GM19238 (cell line): ENCODE results near the gene BTG2.
"Not testable (repeated sequence)": the region's sequence is repeated elsewhere in the genome, so short reads cannot be mapped to it uniquely, and the experiment has no call there.

Source experiments
- DNase-seq: peaks from one replicate; pipeline ENCODE4 v3.0.0; 2011; ENCODE audit warnings: low spot score; ENCODE audit not compliant: insufficient read length

Gene BTG2

DNA sequence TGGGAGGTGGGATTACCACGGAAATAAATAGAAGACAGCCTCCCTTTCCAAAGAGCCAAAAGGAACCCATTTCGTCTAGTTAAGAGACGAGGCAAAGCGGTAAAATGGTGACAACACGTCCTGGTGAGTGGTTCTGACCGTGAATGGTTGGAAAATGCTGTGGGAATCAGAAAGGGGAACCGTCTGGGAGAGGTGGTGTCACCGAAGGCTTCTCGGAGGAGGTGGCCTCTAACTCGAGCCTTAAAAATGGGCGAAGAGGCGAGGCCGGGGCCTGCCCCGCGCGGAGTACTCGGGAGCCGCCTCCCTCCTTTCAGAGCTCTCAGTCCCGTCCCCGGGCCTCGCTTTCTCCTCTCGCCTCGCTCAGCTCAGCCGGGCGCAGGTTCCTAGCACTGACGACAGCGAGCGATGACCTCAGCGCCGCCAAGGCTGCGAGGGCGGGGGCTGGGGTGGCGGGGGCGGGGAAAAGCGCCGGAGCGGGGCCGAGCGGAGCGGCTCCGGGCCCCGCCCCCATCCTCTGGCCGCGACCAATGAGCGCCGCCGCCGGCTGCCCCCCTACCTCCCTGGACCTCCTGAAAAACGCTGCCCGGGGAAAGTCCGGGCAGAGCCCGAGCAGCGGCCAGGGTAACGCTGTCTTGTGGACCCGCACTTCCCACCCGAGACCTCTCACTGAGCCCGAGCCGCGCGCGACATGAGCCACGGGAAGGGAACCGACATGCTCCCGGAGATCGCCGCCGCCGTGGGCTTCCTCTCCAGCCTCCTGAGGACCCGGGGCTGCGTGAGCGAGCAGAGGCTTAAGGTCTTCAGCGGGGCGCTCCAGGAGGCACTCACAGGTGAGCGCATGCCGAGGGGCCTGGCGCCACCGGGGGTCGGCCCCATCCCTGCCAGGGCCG, at the start of gene BTG2:
Gene BTG2 (plus strand): TSS at position 601 of the 890 bp plus-strand sequence. CDS start 88 bp downstream, at position 689.
- peak; percentile 86 for DNase-seq

DNA sequence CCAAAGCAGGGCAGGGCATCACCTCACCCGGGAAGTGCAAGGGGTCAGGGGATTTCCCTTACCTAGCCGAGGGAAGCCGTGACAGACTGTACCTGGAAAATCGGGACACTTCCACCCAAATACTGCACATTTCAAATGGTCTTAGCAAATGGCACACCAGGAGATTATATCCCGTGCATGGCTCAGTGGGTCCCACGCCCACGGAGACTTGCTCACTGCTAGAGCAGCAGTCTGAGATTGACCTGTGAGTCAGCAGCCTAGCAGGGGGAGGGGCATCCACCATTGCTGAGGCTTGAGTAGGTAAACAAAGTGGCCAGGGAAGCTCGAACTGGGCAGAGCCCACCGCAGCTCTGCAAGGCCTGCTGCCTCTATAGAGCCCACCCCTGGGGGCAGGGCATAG, 48.7 kb upstream of the BTG2 start:
- not testable (repeated sequence) for DNase-seq

GRCh38 chr1:203263496-203263895, 41.8 kb upstream of the BTG2 start:
- no peak for DNase-seq

- DNase-seq: no peak
These were observed 41.2 kb upstream of the BTG2 start for GRCh38 chr1:203264052-203264501.

GRCh38 chr1:203265541-203265940, 39.8 kb upstream of the BTG2 start:
- no peak for DNase-seq

DNA sequence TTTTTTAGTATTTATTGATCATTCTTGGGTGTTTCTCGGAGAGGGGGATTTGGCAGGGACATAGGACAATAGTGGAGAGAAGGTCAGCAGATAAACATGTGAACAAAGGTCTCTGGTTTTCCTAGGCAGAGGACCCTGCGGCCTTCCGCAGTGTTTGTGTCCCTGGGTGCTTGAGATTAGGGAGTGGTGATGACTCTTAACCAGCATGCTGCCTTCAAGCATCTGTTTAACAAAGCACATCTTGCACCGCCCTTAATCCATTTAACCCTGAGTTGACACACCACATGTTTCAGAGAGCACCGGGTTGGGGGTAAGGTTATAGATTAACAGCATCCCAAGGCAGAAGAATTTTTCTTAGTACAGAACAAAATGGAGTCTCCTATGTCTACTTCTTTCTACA, 39.2 kb upstream of the BTG2 start:
- not testable (repeated sequence) for DNase-seq

DNA sequence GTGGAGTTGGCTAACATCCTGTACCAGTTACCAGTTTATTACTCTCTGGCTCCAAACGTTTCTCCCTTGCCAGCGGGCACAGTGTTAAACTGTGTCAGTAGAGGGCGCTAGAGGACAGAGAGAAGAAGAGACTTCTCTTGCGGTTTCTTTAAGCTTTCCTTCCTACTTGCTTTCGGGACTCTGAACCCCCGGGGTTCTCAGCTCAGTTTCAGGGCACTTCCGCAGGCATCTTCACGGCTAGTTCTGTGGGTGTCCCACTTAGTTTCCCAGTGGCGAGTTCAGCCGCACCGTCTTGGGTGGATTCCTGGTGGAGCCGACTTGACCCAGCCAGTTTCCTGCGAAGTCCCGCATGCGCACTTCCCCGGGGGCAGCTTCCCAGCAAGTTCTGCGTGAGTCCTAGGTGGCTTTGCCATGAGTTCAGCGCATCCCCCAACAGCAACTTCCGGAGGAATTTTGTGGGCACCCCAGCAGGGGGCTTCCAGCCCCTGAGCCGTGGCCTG, 37.9 kb upstream of the BTG2 start:
- DNase-seq: no peak

- DNase-seq: no peak
These were observed 37.4 kb upstream of the BTG2 start for GRCh38 chr1:203267912-203268311.

DNA sequence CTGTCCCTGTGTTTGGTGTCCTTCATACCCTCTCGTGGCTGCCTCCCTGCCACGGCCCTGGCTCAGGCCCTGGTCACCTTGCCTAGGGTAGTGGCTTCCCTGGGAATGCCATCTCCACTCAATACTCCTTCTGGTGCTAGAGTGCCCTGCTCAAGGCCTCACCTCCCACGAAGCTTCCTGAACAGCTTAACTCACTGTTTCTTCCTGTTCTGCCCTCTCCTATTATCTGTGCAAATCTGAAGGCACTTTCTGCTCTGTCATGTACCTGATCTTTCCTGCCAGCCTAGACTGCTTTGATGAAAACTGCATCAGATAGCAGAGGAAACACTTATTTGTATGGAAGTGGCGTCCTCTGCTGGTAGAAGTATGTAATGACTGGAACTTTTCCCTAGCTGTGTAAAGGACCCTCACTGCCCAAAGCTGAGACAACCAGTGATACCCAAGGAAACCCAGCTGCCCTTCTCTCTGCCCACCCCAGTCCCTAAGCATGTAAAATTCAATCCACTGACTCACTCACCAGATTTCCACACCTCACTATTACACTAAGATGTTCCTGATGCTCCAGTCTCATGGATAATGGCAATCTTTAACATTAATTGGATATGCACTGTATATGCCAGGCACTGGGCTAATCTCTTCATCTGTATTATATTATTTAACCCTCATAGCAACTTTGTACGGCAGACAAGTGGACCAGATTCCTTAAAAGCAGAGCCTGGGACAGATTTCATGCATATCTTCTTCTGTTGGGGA, 36.2 kb upstream of the BTG2 start:
- no peak for DNase-seq

DNA sequence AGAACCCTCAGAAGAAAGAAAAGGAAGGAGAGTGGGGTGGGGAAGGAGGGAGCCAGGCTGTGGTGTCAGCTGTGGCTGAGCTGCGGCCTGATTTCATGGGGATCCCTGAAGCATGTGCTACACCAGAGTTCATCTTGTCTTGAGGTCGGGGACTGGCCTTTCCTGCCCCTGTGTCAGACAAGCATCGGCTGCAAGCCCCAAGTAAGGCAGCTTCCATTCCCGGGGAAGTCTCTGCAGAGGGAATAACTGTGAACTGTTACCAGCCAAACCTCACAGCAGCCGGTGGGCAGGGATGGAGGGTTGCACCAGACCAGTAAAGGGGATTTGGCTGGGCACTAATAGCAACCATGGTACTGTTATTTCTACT, 35.7 kb upstream of the BTG2 start:
- no peak for DNase-seq

- DNase-seq: no peak
These were observed 34.9 kb upstream of the BTG2 start for GRCh38 chr1:203270448-203270847.

DNA sequence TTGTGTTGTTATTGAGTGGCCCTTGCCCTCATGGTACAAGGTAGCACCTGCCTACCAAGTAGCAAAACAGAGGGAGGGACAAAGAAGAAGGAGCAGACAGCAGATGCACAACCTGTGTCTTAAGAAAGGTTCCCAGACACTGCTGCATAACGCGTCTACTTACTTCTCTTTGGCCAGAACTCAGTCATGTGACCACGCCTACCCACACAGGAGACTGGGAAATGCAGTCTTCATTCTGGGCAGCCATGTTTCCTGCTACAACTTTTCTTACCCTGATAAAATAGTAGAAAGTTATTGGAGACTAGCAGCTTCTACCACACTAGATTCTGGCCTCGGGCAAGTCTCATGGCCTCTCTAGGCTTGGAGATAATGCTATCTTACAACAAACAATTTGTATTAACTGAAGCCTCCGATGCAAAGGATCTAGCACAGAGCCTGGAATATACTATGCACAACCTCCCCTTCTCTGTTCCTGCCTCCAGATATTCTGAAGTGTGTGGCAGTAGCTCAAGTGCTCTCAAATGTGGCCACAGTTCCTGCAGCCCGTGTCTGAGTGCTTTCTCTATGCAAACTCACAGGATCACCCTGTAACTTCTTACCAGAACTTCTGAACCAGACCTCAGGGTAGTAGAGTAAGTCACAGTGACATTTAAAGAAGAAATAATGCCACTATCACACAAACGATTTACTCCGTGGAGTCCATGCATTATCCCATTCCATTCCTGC, 34.1 kb upstream of the BTG2 start:
- DNase-seq: no peak

GRCh38 chr1:203271962-203272632, 33.2 kb upstream of the BTG2 start:
- DNase-seq: no peak

DNA sequence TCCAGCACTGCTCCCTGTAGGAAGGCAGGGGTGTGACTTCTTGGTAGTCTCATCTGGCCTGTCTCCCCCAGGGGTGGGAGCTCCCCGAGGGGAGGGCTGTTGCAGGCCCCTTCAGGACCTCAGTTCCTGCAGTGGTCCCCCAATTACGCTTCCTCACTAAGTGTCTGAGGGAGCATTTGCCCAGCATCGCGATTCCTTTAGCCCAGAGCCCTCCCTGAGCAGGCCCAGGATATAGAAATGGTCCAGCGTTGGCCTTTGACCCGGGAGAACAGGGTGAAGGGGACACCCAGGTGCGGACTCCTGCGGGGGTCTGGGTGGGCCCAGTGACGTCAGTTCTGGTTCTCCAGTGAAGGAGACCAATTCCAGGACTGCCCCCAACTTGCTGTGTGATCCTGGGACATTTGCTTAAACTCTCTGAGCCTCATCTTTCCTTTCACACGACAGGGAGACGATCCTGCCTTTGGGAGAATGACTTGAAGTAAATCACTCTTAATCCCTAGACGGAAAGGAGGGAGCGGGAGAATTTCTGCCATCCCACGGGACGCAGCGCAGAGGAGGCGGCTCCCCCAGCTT, 32.6 kb upstream of the BTG2 start:
- no peak for DNase-seq

DNA sequence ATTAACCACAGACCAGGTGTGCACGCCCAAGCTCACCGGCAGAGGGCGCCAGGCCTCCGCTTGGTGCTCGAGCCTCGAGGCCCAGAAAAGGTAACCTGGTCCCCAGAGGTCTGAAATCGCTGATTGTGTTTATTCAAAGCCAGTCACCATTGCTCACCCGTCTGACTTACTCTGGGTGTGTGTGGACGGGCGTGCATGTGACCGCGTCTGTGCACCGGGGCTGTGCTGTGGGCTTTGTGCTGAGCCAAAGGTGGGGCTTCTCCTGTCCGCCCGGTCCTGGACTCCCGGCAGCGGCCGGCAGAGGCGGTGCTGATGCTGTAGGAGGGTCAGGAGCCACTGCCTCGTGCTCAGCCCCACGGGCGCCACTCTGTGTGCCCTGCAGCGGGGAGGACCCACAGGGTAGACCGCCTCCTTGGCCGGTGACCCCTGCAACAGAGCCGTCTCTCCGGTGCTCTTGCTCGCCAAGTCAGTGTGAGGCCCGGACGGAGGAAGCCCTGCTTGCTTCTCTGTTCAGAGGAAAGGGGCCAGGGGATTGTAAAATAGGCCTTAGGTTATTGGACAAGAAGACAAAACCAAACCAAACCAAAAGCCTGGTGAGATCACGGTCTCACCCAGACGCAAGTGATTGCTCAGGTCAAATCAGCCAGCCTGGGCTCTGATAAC, 32.0 kb upstream of the BTG2 start:
- DNase-seq: no peak

DNA sequence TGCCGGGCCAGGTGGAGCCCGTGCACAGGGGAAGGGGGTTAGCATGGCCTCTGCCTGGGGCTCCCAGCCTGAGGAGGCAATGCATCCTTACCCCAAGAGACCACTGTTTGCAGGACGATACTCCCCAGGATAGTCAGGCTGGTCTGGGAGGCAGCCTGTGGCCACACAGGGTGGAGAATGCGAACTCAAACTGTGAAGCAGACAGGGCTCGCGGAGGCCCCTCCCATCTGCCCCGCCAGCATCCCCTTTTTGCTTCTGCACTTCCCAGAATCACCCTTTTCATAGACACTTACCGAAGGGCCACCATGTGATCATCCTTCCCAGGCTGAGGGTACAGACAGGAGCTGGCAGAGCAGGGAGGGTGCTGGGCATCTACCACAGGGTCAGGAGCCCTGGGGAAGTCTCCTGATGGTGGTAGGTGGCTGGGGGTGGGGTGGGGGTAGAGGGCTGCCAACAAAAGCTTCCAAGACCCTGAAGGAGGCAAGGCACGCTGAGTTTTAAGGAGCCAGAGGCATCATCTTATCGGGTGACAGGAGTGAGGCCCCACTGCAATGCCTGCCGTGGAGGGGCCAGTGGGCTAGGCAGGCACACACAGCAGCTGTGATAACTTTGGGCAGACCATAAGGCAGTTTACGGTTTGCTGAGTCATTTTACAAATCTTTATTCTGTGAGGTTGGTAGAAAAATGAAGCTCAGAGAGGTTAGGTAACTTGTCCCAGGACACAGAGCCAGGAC, 31.3 kb upstream of the BTG2 start:
- no peak for DNase-seq

GRCh38 chr1:203274603-203275381, 30.5 kb upstream of the BTG2 start:
- DNase-seq: no peak

DNA sequence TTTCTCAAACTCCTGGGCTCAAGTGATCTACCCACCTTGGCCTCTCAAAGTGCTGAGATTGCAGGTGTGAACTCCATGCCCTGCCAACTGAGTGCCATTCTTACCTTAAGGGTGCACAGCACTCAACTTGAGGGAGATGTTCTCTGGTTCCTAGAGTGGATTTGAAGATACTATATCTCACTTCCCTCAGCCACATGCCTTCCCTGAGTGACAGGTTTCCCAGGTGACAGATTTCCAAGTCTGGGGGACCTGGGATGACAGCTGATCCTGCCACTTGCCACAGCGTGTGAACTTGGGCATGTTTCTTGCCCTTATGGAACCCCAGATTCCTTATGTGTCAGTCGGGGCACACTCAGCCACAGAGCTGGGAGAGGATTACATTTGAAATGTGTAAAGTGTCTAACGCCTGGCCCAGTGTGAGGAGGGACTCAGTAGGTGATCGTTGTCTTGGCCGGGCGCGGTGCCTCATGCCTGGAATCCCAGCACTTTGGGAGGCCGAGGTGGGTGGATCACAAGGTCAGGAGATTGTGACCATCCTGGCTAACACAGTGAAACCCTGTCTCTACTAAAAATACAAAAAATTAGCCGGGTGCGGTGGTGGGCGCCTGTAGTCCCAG, 29.6 kb upstream of the BTG2 start:
- no peak for DNase-seq
